ENCODE results near the gene MARCHF5.

DNA sequence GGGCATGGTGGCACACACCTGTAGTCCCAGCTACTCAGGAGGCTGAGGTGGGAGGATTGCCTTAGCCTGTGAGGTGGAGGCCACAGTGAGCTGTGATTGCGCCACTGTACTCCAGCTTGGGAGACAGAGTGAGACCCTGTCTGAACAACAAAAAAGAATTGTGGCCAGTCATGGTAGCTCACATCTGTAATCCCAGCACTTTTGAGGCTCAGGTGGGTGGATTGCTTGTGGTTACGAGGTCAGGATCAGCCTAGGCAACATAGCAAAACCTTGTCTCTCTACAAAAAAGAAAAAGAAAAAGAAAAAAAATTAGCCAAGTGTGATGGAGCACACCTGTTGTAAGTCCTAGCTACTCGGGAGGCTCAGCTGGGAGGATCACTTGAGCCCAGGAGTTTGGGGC is 22.8 kb downstream of the MARCHF5 start:
- TF ChIP-seq CTCF (IDR thresholded peaks at IDR 0.05; ENCODE audit: borderline replicate concordance, extremely low read depth, low read length, poor library complexity, severe bottlenecking): no peak
- no peak for TF ChIP-seq EZH2 (IDR thresholded peaks at IDR 0.05; ENCODE audit: borderline replicate concordance, low read depth, low read length, severe bottlenecking)

Measured in DND-41 (cell line).